ENCODE measurements around the gene MED9. TPM values are rescaled to one million over a fixed set of nuclear protein-coding genes. Genes with fewer than 3 reads are reported as not detected.

The MED9 gene
- polyA plus RNA-seq, 5 donors, result 14.5 to 17.7 (median 16.6) TPM

- DNase-seq, result no peak
Observed at GRCh38 chr17:17514361-17514992, 37.7 kb downstream of the MED9 start.

DNA sequence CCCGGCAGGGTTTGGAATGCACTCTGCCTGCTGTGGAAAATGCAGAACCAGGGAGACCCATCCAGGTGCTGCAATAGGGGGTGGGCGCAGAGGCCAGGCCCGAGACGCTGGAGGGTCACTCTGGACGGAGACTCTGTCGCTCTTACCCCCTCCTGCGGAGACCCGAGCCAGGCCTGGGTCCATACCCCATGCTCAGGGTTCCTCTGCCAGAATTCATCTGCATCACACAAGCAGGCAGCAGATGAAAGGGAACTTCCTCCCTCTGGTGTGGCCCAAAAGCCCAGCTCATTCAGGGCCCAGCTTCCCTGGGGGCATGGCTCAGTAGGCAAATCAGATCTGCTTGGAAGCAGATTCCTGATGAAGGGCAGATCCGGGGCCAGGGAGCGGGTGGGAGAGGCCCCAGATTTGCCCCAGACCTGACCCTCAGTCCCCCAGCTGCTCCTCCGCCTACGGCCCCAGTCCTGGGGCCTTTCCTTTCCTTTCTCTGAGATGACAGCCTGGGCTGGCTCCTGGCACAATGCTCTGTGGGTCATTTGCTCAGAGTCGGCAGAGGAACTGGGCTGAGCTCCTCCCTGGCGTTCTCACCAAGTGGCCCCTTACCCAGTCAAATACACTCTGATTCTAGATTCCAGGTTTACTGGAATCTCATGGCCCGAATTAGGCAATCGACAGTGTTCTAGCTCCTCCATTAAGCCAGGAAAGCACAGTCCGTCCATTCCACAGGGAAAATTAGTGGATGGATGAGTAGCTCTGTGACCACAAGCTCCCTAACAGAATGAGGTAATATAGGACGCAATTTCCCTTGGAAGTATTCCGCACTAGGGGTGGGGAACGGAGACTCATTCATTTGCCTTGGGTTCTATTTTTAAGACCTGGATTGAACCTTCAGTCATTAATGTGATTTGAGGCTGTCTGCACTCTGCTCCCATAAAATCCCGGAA is 38.5 kb downstream of the MED9 start:
- no peak for DNase-seq

DNA sequence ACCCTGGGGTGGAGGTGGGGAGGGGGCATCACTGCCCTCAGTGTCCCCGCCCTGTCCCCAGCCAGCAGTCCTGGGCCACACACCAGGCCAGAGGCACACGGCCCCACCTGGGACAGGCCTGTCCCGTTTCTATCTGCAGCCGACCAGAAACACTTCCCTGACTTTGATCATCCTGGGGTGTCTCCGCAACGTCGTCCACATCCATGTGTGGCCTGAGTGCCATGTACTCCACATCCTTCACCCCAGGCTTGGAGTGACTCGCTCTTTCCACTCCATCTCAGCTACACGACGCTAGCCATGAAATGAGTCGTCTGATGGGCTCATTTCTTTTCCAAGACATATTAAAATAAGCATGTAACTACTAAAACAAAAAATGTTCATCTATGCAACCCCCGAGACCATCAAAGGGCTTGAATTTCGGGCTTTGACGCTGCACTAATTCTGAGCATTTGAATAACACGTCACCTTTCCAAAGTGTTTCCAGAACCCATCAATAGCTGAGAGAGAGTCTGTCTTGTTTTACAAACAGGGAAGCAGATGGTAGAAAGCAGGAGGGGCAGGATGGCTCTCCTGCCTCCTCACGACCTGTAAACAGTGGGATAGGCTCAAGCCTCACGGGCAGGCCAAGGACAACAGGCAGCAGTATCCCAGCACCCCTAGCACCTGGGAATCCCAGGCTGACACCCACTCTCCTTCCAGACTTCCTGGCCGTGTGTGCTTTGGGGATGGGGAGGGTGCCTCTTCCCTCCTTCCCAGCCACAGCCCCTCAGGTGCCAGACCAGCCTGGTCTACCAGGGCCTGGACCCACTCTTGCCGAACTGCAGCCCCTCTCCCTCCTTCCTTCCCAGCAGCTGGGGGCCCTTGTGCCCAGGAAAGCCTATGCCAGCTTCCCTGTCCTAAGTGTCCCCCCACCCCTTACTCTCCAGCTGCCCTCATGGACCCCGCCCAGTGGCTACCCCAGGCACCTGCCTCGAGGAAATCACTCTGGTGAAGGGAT is 39.4 kb downstream of the MED9 start:
- DNase-seq, result no peak

DNA sequence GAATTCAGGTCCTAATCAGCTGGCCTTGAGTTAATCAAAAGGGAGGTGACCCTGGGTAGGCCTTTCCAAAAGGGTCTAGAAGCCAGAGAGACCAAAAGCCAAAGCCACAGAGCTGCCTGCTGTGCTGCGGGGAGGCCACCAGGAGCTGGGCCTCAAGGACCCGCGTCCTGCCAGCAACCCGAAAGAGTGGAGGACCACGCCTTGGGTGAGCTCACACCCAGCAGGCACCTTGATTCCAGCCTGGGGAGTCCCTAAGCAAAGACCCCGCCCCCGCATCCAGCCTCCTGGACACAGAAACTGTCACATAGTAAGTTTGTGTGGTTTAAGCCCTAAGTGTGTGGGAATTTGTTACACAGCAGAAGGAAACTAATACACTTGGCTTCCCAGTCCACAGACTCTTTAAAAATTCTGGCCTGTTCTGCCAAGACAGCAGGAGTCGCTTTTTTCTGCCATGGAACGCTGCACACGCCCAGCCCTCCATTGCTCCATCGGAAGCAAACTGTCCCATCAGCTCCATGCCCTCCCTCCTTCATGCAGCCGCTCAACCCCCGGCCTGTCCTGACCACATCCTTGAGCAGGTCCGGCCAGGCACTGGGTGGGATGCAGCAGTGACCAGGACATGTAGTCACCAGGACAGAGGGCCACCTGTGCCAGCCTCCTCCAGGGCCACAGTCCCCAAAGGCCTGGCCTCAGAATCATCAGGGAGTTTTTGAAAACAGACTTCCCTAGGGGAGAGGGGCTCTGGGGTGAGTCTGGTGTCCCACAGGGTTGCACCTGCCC is 40.3 kb downstream of the MED9 start:
- DNase-seq, result no peak

- DNase-seq, result no peak
Observed at GRCh38 chr17:17518014-17518413, 41.2 kb downstream of the MED9 start.

GRCh38 chr17:17518951-17519350 is 42.2 kb downstream of the MED9 start:
- no peak for DNase-seq

GRCh38 chr17:17519886-17520285 is 43.1 kb downstream of the MED9 start:
- no peak for DNase-seq

GRCh38 chr17:17520599-17521232 is 43.9 kb downstream of the MED9 start:
- DNase-seq, result no peak

- DNase-seq, result no peak
Observed at GRCh38 chr17:17523001-17523730, 46.4 kb downstream of the MED9 start.

DNA sequence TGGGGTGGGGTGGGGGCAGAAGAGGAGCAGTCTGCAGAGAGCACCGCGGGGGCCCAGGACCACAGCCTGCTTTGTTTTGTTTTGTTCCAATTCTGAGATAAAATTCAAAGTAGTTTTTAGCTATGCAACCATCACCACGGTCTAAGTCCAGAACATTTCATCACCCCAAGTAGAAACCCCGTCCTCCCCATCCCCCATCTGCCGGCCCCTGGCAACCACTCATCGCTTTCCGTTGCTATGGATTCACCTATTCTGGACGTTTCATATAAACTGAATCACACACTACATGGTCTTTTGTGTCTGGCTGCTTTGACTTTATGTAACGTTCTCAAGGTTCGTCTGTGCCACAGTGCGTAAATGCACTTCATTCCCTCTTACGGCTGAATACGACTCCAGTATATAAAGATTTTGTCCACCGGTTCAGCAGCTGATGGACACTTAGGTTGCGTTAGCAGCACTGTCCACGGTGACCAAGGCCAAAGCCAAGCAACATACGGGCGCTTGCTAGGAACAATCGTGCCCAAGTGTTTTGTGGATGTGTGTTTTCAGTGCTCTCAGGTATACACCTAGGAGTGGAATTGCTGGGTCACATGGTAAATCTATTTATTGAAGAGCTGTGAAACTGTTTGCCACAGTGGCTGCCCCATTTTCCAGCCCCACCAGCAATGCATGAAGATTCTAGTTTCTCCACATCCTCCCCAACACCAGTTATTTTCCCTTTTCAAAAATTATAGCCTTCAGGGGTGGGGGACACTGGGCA is 47.1 kb downstream of the MED9 start:
- DNase-seq, result no peak

- no peak for DNase-seq
Observed at GRCh38 chr17:17525311-17525710, 48.5 kb downstream of the MED9 start.

- DNase-seq, result no peak
Observed at GRCh38 chr17:17525956-17526355, 49.2 kb downstream of the MED9 start.

DNA sequence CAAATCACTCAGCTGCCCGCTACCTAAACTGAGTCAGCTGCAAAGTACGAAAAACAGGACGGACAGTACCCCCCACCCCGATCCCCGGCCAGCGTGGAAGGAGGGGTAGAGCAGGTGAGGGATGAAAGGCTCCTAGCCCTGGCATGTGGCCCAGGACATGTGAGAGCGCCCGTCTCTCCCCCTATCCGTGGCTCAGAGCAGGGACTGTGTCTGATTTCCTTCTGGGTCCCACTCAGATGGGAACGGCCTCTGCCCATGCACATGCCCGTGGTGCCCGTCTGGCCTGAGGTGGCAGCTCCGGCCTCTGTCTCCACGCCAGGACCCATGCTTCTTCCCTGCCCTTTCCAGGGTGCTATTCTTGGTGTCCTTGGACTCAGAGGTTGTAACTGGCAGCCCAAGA is 49.6 kb downstream of the MED9 start:
- DNase-seq, result no peak

GRCh38 chr17:17527534-17527933 is 50.7 kb downstream of the MED9 start:
- DNase-seq, result no peak

GRCh38 chr17:17527956-17528500 is 51.2 kb downstream of the MED9 start:
- peak in 1 of 2 donors; percentile 16 for DNase-seq

DNA sequence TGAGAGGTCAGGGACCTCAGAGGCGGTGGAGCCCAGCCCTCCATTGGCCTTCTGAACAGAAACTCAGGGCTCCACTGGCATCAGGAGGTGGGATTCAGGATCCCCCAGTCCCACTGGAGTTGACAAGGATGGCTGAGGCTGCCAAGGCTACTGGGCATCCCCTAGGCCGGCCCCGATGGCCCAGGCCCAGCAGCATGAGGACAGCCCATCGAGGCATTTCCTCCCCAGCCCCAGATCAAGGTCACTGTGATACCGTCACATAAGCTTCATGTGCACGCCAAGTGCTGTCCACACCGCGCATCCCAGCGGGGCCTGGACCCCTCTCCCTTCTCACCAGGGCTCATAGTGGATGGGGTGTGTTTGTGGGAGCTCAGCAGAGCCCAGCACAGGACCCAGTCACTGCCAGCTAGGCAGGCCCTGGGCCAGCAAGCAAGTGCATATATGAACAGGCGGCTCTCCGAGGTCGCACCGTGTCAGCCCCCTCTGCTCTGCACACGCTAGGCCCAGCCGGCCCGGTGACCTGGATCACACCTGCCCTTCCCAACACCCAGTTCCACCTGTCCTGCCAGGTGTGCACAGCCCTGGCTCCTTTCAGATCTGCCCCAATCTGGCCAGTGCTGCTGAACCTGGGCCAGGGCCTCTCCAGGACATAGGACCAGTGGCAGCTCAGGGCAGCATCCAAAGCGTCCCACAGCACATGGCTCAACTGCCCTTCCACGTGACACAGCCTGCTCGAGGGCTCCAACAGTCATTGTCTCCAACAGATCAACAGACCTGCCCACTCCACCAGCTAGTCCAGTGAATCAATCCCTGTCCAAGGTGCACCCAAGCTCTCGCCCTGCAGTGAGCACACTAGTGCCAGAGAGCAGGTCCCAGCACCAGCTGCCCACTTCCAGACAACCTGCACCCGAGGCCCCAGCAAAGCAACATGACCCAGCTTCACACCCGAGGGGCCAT is 52.2 kb downstream of the MED9 start:
- no peak for DNase-seq

DNA sequence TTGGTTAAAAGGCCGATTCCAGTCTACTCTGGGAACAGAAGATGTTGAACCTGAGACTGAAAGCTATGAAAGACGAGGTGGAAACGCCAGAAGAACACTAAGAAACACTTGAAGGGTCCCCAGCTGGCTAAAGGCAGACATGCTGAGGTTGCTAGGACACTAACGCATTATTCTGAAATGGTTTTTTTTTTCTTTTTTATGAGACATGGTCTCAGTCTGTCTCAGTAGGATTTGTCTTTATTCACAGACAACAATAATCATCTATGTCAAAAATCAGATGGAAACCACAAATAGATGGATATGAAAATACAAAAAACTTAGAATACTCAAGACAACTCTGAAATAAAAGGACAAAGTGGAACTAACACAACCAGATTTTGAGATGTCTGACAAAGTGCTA is 54.4 kb downstream of the MED9 start:
- no peak for DNase-seq

DNA sequence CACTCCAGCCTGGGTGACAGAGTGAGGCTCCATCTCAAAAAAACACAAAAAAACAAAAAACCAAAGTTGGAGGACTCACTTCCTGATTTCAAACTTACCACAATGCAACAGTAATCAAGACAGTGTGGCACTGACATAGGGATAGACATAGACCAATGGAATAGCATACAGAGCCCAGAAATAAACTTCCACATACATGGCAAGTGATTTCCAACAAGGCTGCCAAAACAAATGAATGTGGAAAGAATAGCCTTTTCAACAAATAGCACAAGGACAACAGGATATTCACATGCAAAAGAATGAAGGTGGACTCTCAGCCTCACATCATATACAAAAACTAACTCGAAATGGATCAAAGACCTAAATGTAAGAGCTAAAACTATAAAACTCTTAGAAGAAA is 56.2 kb downstream of the MED9 start:
- DNase-seq, result no peak

Data from right lung (tissue), 5 donors.